ENCODE results near the gene PFDN2. TPM values are rescaled to one million over a fixed set of nuclear protein-coding genes. Genes with fewer than 3 reads are reported as not detected.
A peak's percentile ranks its signal among the peaks of the same experiment; 100 is the strongest.

PFDN2 gene
- total and polyA plus RNA-seq, 2 of the 4 experiments (the other 2 are of a cell fraction), result 62.4 to 179 TPM

DNA sequence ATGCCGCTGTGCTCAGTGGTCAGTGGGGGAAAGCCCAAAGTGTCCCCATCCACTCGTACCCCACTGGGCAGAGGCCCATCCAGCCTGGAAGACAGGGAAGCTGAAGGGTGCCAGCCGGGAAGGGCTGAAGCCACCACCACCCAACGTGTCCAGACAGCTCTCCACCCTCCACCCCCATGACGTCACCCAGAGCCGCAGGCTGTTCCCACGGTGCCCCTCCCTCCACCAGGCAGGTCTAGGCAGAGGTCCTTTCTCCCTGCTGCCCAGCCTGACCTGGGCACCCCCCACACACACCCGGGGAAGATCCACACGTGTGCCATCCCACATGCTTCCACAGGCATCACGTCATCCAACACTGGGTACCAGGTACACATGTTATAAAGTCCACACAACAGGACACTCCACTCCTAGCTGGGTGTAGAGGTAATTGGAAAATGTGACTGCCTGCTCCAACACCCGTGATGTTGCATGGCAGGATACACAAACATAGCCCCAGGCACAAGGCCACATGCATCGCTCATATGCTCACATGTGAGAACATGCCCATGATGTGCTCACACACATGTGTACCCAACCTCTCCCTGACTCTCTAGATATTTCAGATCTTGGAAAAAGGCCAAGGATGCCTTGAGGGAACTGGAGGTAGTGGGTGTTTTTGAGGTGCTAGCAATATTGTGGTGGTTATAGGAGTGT, 43.0 kb downstream of the PFDN2 start:
- no peak overlapping the region for H3K18ac ChIP-seq (ENCODE audit: low read depth, low read length)
- H2AK9ac ChIP-seq (replicated peaks; ENCODE audit: low read depth, low read length, poor library complexity), result peak overlapping the region; percentile 82
- no peak overlapping the region for H3K4me3 ChIP-seq (ENCODE audit: insufficient read depth, low read depth, low read length)
- no peak overlapping the region for H3K14ac ChIP-seq (replicated peaks; ENCODE audit: low read depth, low read length)
- no peaks in the 10 kb centered on the region for H3K9me3 ChIP-seq (ENCODE audit: control insufficient read depth, insufficient read depth, low read length)
- intact Hi-C loops (cut with micrococcal nuclease) (no loop called here), in situ Hi-C loops (cut with MboI; ENCODE audit: low sequenced_read_pairs) (no loop called here), dilution Hi-C loops (cut with HindIII; ENCODE audit: low sequenced_read_pairs, unreplicated experiment) (no loop called here)
- H4K91ac ChIP-seq (ENCODE audit: insufficient read depth, low read depth, low read length), result no peak overlapping the region
- H3K4ac ChIP-seq (ENCODE audit: low read depth, low read length), result no peak overlapping the region
- H4K20me1 ChIP-seq (ENCODE audit: insufficient read depth, low read length), result no peaks in the 10 kb centered on the region; the same call in none of the 2 replicates
- ATAC-seq (ENCODE audit: low read depth) (no peak), DNase-seq (no peak)
- no peaks in the 10 kb centered on the region for H3K79me1 ChIP-seq (ENCODE audit: low read depth in 1 of 2, low read length in 2 of 2)
- H2BK5ac ChIP-seq (ENCODE audit: low read depth, low read length, poor library complexity, severe bottlenecking), result no peak overlapping the region
- H3K4me2 ChIP-seq (ENCODE audit: low read depth, low read length), result no peak overlapping the region
- POLR2A ChIA-PET (ENCODE audit: unreplicated experiment), result no interaction called here
- no peak overlapping the region for H2BK15ac ChIP-seq (ENCODE audit: low read depth, low read length)
- no peaks in the 10 kb centered on the region for H3K9me1 ChIP-seq (ENCODE audit: insufficient read depth, low read length)
- H4K5ac ChIP-seq (ENCODE audit: low read depth, low read length), result no peak overlapping the region
- CTCF ChIA-PET, result no interaction called here
- no peak overlapping the region for H3K27ac ChIP-seq (ENCODE audit: insufficient read depth, low read length)
- no peaks in the 10 kb centered on the region for H3K27me3 ChIP-seq (ENCODE audit: control insufficient read depth, insufficient read depth, low read length)
- no peak overlapping the region for H3K9ac ChIP-seq (ENCODE audit: low read depth, low read length)
- no peak overlapping the region for H4K8ac ChIP-seq (ENCODE audit: low read depth in 2 of 2, low read length in 2 of 2)
- no peak overlapping the region for H2BK20ac ChIP-seq (ENCODE audit: low read depth, low read length)
- H3K4me1 ChIP-seq (ENCODE audit: control insufficient read depth, insufficient read depth, low read length), result no peaks in the 10 kb centered on the region
- H3K56ac ChIP-seq (ENCODE audit: extremely low read depth, insufficient read depth, low read length), result no peak overlapping the region
- BruUV-seq (replicated peaks), result no TSS peak
- TF ChIP-seq RAD21 (IDR thresholded peaks at IDR 0.05; ENCODE audit: low read length) (no peak), CHD1 (IDR thresholded peaks at IDR 0.05; ENCODE audit: low read depth, low read length) (no peak), CEBPB (IDR thresholded peaks at IDR 0.05; ENCODE audit: low read depth, low read length) (no peak), NFE2L2 (IDR thresholded peaks at IDR 0.05; ENCODE audit: low read depth, low read length) (no peak), BHLHE40 (IDR thresholded peaks at IDR 0.05; ENCODE audit: low read depth, low read length) (no peak), SMC3 (IDR thresholded peaks at IDR 0.05; ENCODE audit: low read depth, low read length) (no peak), FOS (IDR thresholded peaks at IDR 0.05; ENCODE audit: low read depth, low read length) (no peak), RFX5 (IDR thresholded peaks at IDR 0.05; ENCODE audit: low read depth, low read length) (no peak), MAFK (IDR thresholded peaks at IDR 0.05; ENCODE audit: low read depth, low read length) (no peak), MAZ (IDR thresholded peaks at IDR 0.05; ENCODE audit: borderline replicate concordance, low read depth, low read length) (no peak), RCOR1 (IDR thresholded peaks at IDR 0.05; ENCODE audit: insufficient replicate concordance, low read length) (no peak), POLR2A (IDR thresholded peaks at IDR 0.05; ENCODE audit: low read depth, low read length) (no peak), MXI1 (IDR thresholded peaks at IDR 0.05; ENCODE audit: borderline replicate concordance, low read depth, low read length) (no peak)
- TF ChIP-seq, protein P1, sequence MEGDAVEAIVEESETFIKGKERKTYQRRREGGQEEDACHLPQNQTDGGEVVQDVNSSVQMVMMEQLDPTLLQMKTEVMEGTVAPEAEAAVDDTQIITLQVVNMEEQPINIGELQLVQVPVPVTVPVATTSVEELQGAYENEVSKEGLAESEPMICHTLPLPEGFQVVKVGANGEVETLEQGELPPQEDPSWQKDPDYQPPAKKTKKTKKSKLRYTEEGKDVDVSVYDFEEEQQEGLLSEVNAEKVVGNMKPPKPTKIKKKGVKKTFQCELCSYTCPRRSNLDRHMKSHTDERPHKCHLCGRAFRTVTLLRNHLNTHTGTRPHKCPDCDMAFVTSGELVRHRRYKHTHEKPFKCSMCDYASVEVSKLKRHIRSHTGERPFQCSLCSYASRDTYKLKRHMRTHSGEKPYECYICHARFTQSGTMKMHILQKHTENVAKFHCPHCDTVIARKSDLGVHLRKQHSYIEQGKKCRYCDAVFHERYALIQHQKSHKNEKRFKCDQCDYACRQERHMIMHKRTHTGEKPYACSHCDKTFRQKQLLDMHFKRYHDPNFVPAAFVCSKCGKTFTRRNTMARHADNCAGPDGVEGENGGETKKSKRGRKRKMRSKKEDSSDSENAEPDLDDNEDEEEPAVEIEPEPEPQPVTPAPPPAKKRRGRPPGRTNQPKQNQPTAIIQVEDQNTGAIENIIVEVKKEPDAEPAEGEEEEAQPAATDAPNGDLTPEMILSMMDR (conservative IDR thresholded peaks at IDR 0.05; ENCODE audit: low read depth, low read length), result no peak
- TF ChIP-seq, protein P2, sequence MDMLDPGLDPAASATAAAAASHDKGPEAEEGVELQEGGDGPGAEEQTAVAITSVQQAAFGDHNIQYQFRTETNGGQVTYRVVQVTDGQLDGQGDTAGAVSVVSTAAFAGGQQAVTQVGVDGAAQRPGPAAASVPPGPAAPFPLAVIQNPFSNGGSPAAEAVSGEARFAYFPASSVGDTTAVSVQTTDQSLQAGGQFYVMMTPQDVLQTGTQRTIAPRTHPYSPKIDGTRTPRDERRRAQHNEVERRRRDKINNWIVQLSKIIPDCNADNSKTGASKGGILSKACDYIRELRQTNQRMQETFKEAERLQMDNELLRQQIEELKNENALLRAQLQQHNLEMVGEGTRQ (IDR thresholded peaks at IDR 0.05; ENCODE audit: low read depth, low read length), result no peak
- TF ChIP-seq, protein P3, sequence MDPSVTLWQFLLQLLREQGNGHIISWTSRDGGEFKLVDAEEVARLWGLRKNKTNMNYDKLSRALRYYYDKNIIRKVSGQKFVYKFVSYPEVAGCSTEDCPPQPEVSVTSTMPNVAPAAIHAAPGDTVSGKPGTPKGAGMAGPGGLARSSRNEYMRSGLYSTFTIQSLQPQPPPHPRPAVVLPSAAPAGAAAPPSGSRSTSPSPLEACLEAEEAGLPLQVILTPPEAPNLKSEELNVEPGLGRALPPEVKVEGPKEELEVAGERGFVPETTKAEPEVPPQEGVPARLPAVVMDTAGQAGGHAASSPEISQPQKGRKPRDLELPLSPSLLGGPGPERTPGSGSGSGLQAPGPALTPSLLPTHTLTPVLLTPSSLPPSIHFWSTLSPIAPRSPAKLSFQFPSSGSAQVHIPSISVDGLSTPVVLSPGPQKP (IDR thresholded peaks at IDR 0.05; ENCODE audit: borderline replicate concordance, low read depth, low read length), result no peak
- WGBS, 2 experiments (ENCODE audit: extremely low coverage in 2 of 2, insufficient read length in 1 of 2), result no CpG with 5 or more reads among the region's 12 CpGs
- H2AK5ac ChIP-seq (ENCODE audit: low read depth, low read length), result peak overlapping the region; percentile 39; the same call in 1 of the 2 replicates
- H3K23ac ChIP-seq (ENCODE audit: low read depth, low read length), result no peak overlapping the region
- no peak overlapping the region for H2AFZ ChIP-seq (replicated peaks; ENCODE audit: low read length, poor library complexity)
- no peak overlapping the region for H2BK120ac ChIP-seq (ENCODE audit: low read depth, low read length)
- H3K36me3 ChIP-seq (ENCODE audit: control insufficient read depth, insufficient read depth, low read length), result no peaks in the 10 kb centered on the region
